ENCODE measurements around the gene GP9.
"Not testable (repeated sequence)": the region's sequence is repeated elsewhere in the genome, so short reads cannot be mapped to it uniquely, and the experiment has no call there.

The GP9 gene

DNA sequence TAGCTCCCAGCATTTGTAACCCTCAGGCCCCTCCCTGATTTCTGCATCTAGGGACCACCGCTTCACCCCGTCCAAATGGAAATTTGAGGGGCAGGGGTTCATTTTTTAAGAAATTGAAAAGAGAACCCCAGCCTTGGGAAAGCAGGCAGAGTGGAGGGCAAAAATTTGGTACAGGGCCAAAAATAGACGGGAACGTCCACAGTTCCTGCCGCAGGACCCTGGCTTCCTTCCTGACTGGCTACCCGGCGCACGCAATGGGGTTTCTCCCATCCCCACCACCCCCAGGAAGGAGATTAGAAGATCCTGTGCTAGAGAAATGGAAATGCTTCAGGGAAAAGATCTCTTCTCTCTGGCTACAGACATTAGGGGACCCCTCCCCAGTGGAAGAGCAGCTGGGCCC is 20.9 kb downstream of the GP9 start:
- no peak for DNase-seq

DNA sequence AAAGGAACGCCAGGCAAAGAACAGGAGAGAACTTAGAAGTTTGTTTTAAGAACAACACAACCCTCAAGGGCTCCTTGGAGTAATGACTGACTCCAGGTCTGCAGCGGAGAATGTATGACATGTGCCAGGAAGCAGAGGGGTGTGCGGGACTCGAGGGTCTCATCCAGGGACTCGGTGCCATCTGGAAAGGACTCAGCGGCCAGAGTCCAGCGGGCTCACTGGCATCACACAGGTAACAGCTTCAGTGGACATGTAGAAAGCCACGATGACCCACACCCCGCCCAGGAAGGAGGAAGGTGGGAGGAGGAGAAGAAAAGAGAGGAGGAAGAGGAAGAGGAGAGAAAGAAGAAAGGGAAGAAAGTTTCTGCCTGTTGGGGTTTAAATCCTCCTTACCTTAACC is 21.4 kb downstream of the GP9 start:
- DNase-seq, result no peak

DNA sequence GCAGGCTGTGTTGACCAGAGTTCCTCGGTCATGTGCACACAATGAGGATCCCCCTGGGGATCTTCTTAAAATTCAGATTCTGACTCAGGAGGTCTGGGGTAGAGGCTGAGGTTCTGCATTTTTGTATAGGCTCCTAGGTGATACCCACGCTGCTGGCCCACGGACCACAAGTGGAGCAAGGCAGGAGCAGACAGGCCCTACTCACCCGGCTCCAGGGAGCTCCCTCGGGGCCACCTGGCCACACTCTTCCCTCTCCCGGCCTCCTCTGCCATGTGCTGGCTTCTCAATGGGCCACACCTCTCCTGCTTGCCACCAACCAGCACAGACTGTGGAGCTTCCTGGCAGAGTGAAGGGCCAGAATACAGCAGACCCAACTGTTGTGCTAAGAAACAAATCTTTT is 23.9 kb downstream of the GP9 start:
- DNase-seq, result no peak

DNA sequence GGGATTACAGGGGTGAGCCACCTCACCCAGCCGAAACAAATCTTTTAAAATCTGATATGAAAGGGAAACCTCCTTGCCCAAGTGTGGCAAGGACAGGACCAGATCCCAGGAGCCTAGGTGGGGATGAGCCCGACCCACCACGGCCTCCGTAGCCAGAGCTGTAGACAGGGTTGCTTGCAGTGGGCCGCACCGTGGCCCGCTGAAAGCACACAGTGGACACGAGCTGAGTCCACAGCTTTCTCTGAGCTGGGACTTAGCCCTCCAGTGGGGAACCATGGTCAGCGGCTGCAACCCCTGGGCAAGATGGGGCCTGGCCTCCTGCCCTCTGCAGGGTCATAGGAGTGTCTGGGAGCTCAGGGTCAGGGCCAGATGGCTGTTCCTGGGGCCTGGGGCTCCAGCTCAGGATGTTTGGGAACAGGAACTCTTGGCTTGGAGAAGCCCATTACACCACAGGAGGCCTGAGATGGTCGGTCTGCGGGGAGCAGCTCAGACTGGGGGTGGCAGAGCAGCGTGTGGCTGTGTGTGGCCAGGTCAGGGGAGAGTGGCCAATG is 24.7 kb downstream of the GP9 start:
- no peak for DNase-seq

DNA sequence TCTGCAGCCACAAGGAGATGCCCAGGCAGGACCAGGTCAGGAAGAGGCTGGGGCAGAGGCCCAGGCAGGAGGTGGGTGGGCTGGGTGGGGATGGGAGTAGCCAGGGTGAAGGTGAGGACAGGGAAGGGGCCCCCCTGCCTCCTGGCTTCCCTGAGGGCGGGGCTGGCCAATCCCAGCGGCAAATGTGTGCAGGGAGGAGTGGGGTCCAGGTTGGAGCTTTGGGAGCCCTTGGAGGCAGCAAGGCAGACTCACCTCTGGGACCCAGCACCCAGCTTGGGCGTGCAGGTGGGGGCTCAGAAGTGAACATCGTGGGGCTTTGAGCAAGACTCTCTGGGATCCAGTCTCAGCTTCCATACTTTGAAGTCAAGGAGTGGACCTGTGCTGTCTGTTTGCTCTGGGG is 25.2 kb downstream of the GP9 start:
- no peak for DNase-seq

DNA sequence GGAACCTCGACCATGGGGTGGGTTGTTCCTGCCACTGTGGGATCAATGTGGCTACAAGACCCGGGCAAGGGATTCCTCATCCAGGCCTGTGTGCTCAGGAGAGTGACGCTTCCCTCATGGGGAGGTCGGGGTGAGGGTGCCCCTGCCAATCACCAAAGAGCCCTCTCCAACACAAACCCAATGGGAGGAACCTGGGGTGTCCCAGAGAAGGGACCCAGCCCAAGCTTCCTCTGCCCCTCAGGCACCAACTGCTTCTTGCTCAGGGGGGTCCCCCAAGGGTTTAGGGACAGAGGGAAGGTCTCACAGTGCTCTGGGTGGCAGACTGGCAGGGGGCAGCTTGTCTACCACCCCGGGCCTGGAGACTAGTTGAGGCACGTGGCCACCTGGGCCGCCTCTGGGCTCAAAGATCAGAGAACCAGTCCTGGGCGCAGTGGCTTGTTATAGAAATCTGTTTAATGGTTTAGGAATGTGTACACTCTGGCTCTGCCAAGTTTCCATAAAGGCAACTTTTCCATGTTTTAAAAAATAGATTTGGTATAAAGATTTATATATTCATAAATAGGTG is 26.6 kb downstream of the GP9 start:
- DNase-seq, result no peak

DNA sequence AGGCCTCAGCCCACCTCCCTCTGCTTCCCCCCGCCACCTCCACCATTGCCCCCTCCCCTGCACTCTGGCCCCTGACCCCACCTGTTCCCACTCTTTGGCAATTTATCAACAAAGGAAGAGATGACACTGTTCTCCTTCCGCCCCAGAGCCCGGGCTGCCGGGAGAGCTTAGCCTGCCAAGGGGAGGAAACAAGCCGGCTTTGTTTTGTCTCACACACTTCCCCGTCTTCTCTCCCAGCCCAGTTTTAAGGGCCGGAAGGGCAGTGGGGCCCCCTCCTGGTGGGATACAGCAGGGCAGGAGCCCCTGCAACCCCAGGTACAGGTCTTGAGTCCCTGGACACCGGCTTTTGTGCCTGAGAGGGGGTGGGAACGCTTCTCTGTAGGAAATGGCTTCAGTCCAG is 27.3 kb downstream of the GP9 start:
- peak; percentile 51 for DNase-seq

DNA sequence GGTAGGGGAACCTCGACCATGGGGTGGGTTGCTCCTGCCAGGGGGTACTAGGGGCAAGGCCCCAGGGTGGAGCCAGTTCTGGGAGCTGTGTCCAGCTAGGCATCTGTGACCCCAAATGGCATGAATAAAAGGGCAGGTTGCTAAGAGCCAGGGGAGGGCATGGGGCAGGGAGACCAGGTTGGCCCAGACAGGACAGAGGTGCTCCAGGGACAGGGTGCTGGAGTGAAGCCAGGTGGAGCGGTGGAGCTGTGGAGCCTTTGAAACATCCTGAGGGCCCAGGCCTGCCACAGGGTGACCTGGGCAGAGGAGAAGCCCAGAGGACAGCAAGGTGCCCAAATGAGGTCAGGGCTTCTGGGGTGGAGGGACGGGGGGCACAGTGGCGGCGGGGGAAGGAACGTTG is 27.7 kb downstream of the GP9 start:
- not testable (repeated sequence) for DNase-seq

DNA sequence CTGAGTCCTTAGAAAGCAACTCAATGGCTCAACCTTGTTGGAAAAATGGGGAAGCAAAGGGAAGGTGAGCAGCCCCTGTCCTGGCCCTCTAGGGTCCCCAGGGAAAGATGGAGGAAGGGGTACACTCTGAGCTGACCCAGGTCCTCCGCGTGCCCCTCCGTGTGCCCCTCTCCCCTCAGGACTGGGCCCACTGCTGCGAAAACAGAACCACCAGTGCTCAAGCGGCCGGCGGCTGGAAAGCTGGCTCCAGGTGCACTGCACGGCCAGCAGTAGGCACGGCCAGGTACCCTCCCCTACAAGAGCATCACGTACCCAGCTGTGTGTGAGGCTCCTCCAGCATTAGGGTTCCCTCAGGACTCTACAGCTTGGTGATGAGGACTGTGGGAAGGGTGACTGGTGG is 34.7 kb downstream of the GP9 start:
- no peak for DNase-seq

DNA sequence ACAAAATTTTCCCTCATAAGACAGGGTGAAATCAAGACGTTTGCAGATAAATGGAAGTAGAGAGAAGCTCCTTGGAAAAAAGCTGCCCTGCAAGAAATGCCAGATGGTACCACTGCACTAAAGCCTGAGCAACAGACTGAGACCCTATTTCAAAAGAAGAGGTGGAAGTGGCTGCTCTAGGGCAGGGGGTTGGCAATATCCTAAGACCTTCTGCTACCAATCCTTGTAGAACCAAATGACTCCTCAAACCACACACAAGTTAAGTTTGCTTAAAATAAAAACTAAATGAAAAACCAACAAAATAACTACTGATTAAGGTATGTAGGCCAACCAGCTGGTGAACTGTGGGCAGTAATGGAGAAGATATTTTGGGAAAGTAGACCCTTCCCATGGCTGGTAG is 39.7 kb downstream of the GP9 start:
- no peak for DNase-seq

DNA sequence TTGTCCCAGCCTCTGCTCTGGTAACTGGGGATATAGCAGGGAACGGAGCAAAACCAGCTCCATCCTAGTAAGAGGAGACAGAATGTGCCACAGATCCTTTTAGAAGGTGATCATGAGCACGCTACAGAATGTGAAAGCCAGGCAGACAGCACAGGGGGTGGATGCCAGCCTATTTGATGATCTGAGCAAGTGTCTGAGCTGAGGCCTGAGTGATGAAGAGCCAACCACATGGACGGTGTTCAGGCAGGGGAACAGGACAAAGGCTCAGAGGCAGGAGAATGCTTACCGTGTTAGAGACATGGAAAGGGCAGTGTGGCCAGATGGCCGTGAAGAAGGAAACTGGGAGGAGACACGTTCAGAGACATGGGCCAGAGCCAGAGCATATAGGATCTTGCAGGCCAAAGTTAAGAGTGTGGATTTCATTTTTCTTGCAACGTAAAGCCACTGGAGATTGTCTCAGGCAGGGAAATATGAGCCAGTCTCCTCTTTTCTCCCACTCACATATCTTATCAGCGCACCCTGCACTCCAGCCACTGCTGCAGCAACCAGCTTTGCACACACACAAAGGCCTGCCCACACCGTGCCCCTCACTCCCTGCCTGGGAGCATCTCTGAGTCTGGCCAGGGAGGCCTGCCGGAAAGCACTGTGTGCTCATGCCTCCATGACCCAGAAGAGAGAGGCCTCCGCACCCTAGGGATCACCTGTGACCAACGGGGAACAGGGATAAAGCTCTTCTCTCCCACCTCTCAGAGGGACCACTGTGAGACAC is 41.0 kb downstream of the GP9 start:
- no peak for DNase-seq

DNA sequence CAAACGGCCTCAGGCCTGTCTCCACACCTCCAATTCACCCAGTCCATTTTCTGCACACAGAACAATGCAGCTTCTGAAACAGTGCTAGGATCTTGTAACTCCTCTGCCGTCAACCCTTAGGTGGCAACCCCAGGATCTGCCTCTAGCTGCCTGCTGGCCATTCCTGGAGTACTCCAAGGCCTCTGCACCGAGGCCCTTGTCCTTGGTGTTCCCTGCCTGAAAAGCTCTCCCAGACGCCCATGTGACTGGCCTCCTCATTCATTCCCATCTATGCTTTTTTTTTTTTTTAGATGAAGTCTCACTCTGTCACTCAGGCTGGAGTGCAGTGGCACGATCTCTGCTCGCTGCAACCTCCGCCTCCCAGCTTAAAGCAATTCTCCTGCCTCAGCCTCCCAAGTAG is 42.7 kb downstream of the GP9 start:
- DNase-seq, result no peak

DNA sequence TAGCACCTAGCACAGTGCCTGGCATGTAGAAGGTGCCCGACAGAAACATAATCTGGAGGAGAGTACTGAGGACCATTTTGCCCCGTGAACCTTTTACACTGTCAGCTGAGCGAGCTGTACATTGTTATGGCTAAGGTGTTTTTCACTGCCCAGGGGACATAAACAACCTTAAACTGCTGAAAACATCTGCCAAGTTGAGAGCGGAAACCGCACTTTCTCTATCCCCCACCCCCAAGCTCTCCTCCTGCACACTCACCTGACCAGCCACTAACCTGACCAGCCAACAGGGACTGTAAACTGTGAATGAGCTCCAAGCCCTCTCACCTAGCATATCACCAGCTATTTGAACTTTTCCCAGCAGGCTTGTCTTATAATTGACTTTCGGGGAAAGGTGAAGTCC is 43.5 kb downstream of the GP9 start:
- DNase-seq, result no peak

DNA sequence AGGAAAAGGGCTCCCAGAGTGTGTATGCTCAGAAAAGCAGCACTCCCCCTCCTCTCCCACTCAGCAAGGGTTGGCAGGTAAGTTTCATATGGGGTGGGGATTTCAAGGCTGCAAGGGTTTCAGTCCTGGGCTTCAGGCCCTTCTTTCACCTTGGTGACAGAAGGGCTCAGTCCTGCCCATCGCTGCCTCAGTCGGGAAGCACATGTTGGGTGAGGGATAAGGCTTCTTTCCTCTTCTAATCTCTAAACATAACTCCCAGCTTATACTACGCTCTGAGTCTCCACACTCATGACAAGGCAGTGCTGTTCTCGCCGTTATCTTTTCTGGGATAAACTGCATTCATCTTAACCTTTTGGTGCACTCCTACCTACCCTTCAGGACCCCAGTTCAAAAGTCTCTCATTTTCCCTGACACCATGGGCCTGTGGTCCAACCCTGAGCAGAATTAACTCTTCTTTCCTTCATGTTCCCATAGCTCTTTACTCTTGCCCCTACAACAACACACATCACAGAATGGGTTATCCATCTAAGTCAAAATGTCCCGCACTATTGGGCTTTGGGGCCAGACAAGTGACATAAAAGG is 44.0 kb downstream of the GP9 start:
- DNase-seq, result no peak

DNA sequence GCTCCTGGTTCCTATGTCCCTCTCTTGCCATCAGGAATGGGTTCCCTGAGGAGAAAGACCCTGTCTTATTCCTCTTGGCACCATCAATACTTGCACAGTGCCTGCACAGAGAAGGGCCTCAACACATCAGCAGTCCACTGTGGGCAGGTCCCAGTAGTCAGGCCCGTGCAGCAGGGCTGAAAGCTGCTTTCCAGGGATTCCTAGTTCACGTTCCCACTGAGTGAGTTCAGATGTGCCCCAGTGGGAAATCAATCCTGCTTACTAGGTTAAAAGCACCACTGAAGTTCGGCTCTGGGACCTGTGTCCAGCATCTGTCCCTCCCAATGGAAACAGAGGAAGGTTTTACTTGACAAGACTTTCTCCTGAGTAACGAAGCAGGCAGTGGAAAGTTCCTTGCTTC is 45.3 kb downstream of the GP9 start:
- no peak for DNase-seq

DNA sequence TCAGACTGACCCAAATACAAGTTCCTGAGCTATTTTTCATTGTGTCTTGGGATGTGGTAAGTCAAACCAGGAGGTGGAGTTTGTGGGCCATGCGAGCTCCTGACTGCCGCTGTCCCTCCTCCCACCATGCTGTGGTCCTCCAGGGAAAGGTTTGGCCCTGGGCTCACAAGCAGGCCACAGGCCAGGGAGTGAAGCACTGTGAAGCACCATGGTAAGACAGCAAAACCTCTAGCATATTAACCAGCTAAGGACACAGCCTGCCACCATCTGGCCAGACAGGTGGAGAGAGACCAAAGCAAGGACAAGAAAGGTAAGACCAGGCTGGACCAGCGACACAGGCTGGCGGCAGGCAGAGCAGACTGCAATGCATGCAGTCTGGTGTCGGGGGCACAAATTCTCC is 45.7 kb downstream of the GP9 start:
- DNase-seq, result no peak

DNA sequence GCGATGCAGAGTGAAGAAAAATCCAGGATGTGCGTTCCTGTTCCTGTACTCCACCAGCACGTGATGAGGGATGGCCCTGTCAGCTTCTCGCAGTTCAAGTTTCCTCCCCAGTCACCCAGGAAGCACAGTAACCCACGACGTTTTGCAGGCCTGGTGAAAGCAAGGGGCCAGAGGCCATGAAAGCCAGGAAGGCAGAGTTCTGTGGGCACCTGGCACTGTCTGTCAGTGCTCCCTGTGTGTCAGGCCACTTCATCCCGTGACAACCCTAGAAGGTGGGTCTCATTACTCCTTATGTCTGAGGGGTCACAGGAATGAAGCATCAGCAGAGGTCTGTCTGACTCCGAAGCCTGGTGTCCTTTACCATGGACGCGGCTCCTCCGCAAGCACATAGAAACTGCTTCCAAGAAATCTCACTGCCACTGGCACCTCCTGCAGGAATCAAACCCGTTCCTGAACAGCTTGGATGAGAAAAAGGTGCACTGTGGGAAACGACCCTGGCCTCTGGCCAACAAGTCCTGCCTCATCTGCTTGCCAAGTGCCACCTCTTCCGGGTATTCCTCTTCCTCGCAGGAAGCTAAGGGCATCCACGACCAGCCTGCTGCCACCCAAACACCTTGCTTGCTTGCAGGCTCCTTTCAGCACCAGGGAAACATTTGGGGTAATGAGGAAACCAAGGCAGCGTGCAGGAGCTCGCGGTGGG is 46.4 kb downstream of the GP9 start:
- DNase-seq, result no peak

DNA sequence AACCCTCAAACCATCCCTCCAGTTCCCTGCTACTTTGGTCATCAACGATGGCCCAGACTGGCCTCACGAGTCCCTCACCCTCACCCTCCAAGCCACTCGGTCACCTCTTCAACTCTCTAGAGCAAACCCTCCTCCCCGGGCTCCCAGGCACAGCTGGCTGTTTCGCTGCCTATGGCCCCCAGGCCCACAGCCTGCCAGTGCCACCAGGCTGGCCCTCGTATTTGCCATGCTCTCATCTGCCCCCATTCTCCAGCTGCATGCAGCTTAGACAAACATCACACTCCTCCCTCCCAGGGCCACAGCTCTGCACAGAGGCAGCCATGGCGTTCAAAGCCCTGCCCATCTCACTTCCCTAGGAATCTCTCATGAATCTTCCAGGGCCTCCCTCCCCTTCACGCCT is 47.2 kb downstream of the GP9 start:
- DNase-seq, result no peak

DNA sequence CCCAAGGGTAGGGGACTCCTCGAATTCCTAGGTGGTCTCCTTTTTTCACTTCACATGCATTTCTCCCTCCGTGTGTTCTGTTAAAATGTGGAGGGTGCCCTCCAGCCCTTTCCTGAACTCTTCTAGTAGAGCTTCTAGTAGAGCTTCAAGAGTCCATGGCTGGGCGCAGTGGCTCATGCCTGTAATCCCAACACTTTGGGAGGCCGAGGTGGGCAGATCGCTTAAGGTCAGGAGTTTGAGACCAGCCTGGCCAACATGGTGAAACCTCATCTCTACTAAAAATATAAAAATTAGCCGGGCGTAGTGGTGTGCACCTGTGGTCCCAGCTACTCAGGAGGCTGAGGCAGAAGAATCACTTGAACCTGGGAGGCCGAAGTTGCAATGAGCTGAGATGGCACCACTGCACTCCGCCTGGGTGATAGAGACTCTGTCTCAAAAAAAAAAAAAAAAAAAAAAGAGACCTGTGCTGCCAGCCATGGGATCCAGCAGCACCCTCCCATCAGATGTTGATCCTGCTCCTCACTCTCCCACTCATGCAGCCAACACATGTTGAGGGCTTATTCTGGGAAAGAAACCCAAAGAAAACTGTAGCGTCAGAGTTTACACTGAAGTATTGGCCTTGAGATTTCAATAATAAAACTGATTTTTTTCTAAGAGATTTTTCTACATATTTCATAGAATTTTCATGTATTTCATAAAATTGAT is 50.6 kb downstream of the GP9 start:
- not testable (repeated sequence) for DNase-seq

Measured in GDM1 (cell line).